HepG2 (cell line): Measurements from ENCODE around the gene LARP1B. TPM values are rescaled to one million over a fixed set of nuclear protein-coding genes. Genes with fewer than 3 reads are reported as not detected.

Experiments
- ASH2L ChIP-seq: fragments of 300-600, 200-600 bp; sonication (generic); IDR thresholded peaks from 2 replicates; pipeline ENCODE4 v1.7.0; 2017; ENCODE audit warnings: low read depth, mild to moderate bottlenecking, moderate library complexity, mixed read lengths, low read length; ENCODE audit not compliant: insufficient read length
- ATF4 ChIP-seq, 2 experiments: fragments of 450-650 bp in 1 of 2; sonication (generic) in 1 of 2; formaldehyde crosslinking; IDR thresholded peaks; 2 replicates each; pipeline versions ENCODE4 v1.5.0 to v1.8.0; 2020 to 2022; ENCODE audit warnings: mild to moderate bottlenecking in 1 of 2, missing genetic modification reagents in 1 of 2
- ATM ChIP-seq: fragments of 450-650 bp; IDR thresholded peaks from 2 replicates; pipeline ENCODE4 v1.7.1; 2017; ENCODE audit warnings: mild to moderate bottlenecking, borderline replicate concordance
- CEBPB ChIP-seq: IDR thresholded peaks from 2 replicates; pipeline ENCODE4 v1.6.1; 2011; ENCODE audit warnings: low read depth, low read length, improper control_type of control experiment, borderline replicate concordance
- EP300 ChIP-seq, 3 experiments: sonication (generic) in 1 of 3; formaldehyde crosslinking in 1 of 3; IDR thresholded peaks; 2 replicates each; pipeline versions ENCODE4 v1.5.1 to v1.6.1; 2011 to 2020; ENCODE audit warnings: low read depth in 2 of 3, low read length in 2 of 3, borderline replicate concordance in 1 of 3, improper control_type of control experiment in 1 of 3, mild to moderate bottlenecking in 1 of 3, missing genetic modification reagents in 1 of 3, moderate library complexity in 1 of 3
- FOSL2 ChIP-seq: sonication (generic); formaldehyde crosslinking; IDR thresholded peaks from 2 replicates; pipeline ENCODE4 v1.4.0; 2020; ENCODE audit warnings: missing genetic modification reagents
- HIC2 ChIP-seq: sonication (generic); formaldehyde crosslinking; IDR thresholded peaks from 2 replicates; pipeline ENCODE4 v1.9.0; 2022; ENCODE audit warnings: low read depth, missing genetic modification reagents
- HNF4A ChIP-seq: sonication (generic); formaldehyde crosslinking; IDR thresholded peaks from 2 replicates; pipeline ENCODE4 v1.4.0; 2020; ENCODE audit warnings: missing genetic modification reagents
- LCORL ChIP-seq, 2 experiments: fragments of 450-650 bp in 1 of 2; sonication (generic) in 1 of 2; formaldehyde crosslinking in 1 of 2; IDR thresholded peaks; 2 replicates each; pipeline versions ENCODE4 v1.5.0 to v1.6.1; 2017 to 2020; ENCODE audit warnings: antibody characterized with exemption in 1 of 2, missing genetic modification reagents in 1 of 2
- MED1 ChIP-seq: sonication (generic); formaldehyde crosslinking; IDR thresholded peaks from 2 replicates; pipeline ENCODE4 v1.4.0; 2020; ENCODE audit warnings: missing genetic modification reagents
- NFE2L2 ChIP-seq: fragments of 150-350 bp; IDR thresholded peaks from 2 replicates; pipeline ENCODE4 v1.6.1; 2014; ENCODE audit warnings: low read length
- PLRG1 ChIP-seq: fragments of 450-650 bp; conservative IDR thresholded peaks from 2 replicates; pipeline ENCODE4 v1.6.1; 2016
- PRDM10 ChIP-seq: sonication (generic); formaldehyde crosslinking; IDR thresholded peaks from 2 replicates; pipeline ENCODE4 v1.4.0; 2020; ENCODE audit warnings: low read depth, missing genetic modification reagents
- SAP130 ChIP-seq: IDR thresholded peaks from 2 replicates; pipeline ENCODE4 v1.6.1; 2016; ENCODE audit warnings: low read depth
- SOX5 ChIP-seq: IDR thresholded peaks from 2 replicates; pipeline ENCODE4 v1.6.1; 2016; ENCODE audit warnings: borderline replicate concordance
- TEF ChIP-seq: sonication (generic); formaldehyde crosslinking; IDR thresholded peaks from 2 replicates; pipeline ENCODE4 v1.5.0; 2020; ENCODE audit warnings: missing genetic modification reagents
- USF2 ChIP-seq, 2 experiments: sonication (generic) in 1 of 2; formaldehyde crosslinking in 1 of 2; IDR thresholded peaks; 2 replicates each; pipeline versions ENCODE4 v1.5.1 to v1.6.1; 2011 to 2020; ENCODE audit warnings: borderline replicate concordance in 1 of 2, low read depth in 1 of 2, low read length in 1 of 2, mild to moderate bottlenecking in 1 of 2, missing genetic modification reagents in 1 of 2, moderate library complexity in 1 of 2
- polyA plus RNA-seq, 8 experiments: library from polyadenylated mRNA; depleted of rRNA in 3 of 8; stranded (reverse) in 7 of 8; unstranded in 1 of 8; fragments of >200 nt; fragmentation: Illumina TruSeq in 4 of 8; extraction: Trizol in 4 of 8; gene quantifications; 2 replicates each; pipeline versions ENCODE4 v1.2.1 to v1.2.3, GENCODE V29; 2011 to 2016; ENCODE audit warnings: low read depth in 4 of 8, missing spikeins in 1 of 8, mixed read lengths in 1 of 8; ENCODE audit not compliant: insufficient read depth in 1 of 8
- total RNA-seq, 5 experiments: library from RNA; depleted of rRNA; stranded (reverse); fragments of >200 nt; fragmentation: Illumina TruSeq; extraction: Trizol; gene quantifications; 2 replicates each; pipeline ENCODE4 v1.2.3, GENCODE V29; 2016; ENCODE audit warnings: low read depth in 1 of 5

LARP1B gene
- total and polyA plus RNA-seq, 2 of the 13 experiments (the other 11 are each of a cell fraction or from before 2014, with no cell fraction given), result 19.2 to 52.7 TPM

- TF ChIP-seq TEF (CRISPR knock-in tag) (no peak), ASH2L (no peak), NFE2L2 (peak; percentile 22; the same call in 1 of the 2 replicates), USF2 (IDR thresholded peaks at IDR 0.05; ENCODE audit: low read depth, low read length) (no peak), USF2 (CRISPR knock-in tag; IDR thresholded peaks at IDR 0.05; ENCODE audit: borderline replicate concordance) (peak; percentile 51; the same call in 1 of the 2 replicates), PLRG1 (no peak), PRDM10 (CRISPR knock-in tag) (no peak), ATM (no peak), ATF4 (CRISPR knock-in tag; IDR thresholded peaks at IDR 0.05) (peak in 1 of 2 experiments; percentile 77; a peak in 2 of 4 replicates), HIC2 (no peak), MED1 (0 out of 2 replicates have a peak, but pooled peaks have one; percentile 19), EP300 (IDR thresholded peaks at IDR 0.05; ENCODE audit: low read depth in 2 of 2, low read length in 2 of 2) (0 out of 4 replicates have a peak, but pooled peaks of 1 of the 2 experiments have one; percentile 12), EP300 (CRISPR knock-in tag; IDR thresholded peaks at IDR 0.05; ENCODE audit: borderline replicate concordance) (no peak), SAP130 (CRISPR knock-in tag) (peak; percentile 40; the same call in 1 of the 2 replicates), FOSL2 (peak; percentile 35), CEBPB (peak; percentile 74; the same call in 1 of the 2 replicates), HNF4A (CRISPR knock-in tag) (peak; percentile 80), SOX5 (CRISPR knock-in tag) (0 out of 2 replicates have a peak, but pooled peaks have one; percentile 17), LCORL (IDR thresholded peaks at IDR 0.05) (no peak), LCORL (CRISPR knock-in tag; IDR thresholded peaks at IDR 0.05) (peak; percentile 45; the same call in 1 of the 2 replicates)
- TF ChIP-seq, all 625 proteins: peak for 19
Measured at GRCh38 chr4:128241425-128241913, 180.4 kb downstream of the LARP1B start (continued).
